ENCODE data around the gene FYCO1.

The FYCO1 gene

GRCh38 chr3:45984331-45985312 lies 11.0 kb downstream of the FYCO1 start:
- DNase-seq, result no peak

- DNase-seq, result no peak
Observed at GRCh38 chr3:45983770-45984169, 11.9 kb downstream of the FYCO1 start.

DNA sequence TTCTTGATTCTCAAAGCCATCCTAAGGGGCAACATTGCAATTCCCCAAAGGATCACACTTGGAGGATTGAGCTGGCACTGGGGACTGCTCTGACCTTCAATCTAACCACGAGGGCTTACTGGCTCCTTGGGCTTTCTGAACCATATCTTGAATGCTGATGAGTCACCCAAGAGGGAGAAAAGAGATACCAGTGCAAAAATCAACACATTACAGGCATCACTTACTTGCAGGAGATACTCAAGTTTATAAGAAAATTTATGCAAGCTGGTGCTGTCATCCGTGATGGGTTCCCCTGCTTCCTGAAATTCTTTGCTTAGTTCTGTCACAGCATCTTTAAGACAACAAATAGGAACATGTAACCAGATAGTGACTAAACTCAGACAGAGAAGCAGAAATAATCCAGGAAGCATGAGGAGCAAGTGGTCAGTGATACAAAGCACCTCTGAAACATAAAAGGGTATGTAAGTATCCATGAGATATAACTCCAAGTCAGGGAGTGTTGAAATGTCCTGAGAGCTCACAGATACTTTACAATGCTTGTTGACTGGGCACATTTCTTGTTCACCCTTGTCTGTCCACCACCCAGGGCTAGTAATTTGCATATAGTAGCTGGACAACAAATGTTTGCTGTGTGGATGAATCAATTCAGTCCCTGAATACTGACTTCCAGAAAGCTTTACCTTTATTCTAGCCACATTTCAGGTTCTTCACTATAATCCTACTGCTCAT lies 14.1 kb downstream of the FYCO1 start:
- DNase-seq, result no peak

DNA sequence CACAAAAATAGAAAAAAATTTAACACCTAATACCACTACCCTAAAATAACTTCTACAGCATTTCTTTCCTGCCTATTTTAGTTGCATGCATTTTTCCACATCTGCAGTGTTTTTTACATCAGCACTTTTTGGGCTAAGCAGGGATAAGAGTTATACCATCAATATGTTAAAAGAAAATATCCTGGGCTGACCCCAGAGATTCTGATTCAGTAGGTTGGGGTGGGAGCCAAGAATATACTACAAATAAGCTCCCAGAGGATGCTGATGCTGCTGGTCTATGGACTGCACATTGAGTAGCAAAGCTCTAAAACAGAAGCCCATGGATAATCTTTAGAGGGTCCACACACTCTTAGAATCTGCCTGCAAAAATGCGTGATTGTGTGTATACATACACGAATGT lies 14.8 kb downstream of the FYCO1 start:
- no peak for DNase-seq

GRCh38 chr3:45980229-45980813 lies 15.3 kb downstream of the FYCO1 start:
- DNase-seq, result no peak

- no peak for DNase-seq
Observed at GRCh38 chr3:45979378-45979777, 16.2 kb downstream of the FYCO1 start.

GRCh38 chr3:45978006-45978761 lies 17.4 kb downstream of the FYCO1 start:
- no peak for DNase-seq

DNA sequence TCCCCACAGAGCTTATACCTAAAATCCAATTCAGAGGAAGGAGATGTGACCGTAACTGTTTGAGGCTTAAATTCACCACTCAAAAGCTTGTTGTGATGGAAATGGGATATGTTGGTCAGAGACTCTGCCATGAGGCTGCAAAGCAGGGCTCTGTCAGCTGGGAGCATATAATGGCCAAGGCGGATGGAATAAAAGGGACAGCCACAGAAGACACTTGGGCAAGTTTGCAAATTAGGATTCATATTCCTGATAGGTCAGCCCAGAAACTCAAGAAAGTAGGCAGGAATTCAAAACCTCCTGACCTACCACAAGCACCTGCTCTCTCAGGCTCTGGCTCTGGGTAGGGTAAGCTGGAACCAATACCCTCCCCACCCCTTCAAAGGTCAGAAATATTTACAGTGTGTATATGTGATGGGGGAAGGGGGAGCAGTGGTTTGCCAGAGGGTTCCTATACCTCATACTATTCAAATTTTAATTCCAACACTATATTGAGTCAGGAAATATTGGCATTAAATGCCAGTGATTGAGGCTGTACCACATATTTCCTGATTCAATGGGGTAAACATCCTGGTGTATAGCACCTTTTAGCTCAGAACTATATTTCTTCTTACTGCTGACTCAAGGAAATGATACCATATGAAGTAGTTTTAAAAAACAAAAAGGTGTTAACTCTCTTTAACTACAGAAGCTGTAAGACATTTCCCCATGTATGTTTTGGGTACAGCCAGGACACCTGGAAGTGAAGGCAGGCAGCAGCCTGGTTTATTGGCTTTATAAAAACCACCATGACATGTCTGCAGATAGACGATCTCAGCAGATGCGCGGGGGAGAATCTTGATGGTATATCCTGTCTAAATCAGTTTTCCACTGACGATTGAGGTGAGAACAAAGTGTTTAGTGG lies 19.2 kb downstream of the FYCO1 start:
- DNase-seq, result no peak

GRCh38 chr3:45975686-45976085 lies 19.9 kb downstream of the FYCO1 start:
- DNase-seq, result no peak

- DNase-seq, result no peak
Observed at GRCh38 chr3:45974686-45975085, 20.9 kb downstream of the FYCO1 start.

DNA sequence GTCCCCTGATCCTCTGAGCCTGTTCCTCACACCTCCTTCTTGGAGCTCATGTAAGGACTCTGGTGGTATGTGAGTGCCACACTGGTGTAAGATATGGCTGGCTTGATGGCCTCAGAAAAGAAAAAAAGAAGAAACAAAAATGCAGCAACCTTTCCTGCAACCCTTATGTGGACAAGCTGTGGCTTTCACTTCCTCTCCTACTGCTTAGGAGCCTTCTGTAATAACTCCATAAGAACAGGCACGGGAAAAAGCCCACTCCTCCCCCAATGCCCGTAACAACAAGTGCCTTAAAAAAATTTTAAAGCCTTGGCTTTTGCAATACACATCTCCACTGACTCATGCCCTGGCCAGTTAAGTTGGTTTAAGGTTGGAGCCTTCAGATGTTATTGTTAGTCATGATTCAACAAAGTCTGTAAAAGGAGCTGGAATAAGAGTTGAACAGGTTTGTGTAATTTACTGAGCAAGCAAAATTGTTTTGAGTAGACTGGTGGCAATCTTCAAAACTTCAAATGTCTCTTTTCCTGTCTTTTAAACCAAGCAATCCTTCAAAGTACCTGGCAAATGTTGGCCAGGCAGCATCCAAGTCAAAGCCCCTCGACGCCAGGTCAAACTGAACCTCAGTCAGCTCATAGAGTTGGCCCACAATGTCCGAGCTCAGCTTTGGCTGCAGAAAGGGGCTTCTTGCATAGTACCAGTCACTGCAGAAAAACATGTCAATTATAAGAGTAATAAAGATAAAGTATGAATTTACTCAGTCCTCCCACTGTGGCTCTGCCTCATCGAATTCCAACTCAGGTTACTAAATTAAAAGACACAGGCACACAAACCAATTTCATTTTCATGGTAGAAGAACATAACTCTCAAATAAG lies 22.9 kb downstream of the FYCO1 start:
- peak in 1 of 51 donors; percentile 15 for DNase-seq

- DNase-seq, result no peak
Observed at GRCh38 chr3:45969953-45970352, 25.7 kb downstream of the FYCO1 start.

- no peak for DNase-seq
Observed at GRCh38 chr3:45969116-45969515, 26.5 kb downstream of the FYCO1 start.

GRCh38 chr3:45968706-45969105 lies 26.9 kb downstream of the FYCO1 start:
- DNase-seq, result no peak

DNA sequence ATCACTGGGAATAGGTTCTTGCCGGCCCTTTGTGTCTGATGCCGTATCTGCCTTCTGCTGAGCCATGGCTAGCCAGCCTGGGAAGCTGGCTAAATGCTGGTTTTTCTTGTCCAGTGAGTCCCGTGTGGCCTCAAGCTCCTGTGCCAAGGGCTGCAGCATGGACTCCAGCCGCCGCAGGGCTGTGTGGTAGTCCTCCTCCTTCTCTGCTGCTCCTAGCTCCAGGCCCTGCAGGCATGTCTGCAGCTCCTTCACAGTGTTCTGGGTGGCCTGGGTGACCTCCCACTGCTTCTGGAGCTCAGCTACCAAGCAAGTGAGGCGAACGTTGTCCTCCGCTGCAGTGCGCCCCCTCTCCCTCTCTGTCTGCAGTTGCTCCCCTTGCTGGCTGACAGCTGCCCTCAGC lies 27.5 kb downstream of the FYCO1 start:
- DNase-seq, result no peak

- peak in 7 of 51 donors; percentile 9 to 38 (median 12) for DNase-seq
Observed at GRCh38 chr3:45967724-45968123, 27.9 kb downstream of the FYCO1 start.

DNA sequence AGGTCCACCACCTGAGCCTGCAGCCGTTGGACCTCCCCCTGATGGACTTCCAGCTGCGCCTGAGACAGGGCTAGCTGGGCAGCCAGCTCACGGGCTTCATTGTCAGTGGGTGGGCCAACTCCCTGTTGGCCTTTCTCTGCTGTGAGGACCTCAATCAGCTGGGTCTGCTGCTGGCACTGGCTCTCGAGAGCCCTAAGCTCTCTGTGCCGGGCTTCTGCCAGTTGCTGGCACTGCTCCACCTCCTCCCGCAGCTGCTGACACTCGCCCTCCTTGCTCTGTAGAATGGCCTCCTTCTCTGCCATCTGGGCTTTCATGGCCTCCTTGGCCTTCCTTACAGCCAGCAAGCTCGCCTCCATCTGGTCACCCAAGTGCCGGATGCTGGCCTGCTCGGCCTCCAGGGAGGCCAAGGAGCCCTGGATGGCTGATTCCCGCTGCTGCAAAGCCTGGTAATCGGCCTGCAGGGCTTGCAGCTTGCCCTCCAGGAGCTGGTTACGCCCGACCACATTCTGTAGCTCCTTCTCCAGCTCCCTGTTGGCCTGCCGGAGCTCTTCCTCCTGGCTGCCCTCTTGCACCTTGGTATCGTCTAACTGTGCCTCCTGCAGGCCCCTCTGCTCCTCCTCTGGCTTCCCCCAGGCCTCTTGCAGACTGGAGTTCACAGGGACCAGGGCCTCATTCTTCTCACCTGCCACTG lies 28.5 kb downstream of the FYCO1 start:
- peak in 38 of 51 donors; percentile 11 to 77 (median 37) for DNase-seq

- no peak for DNase-seq
Observed at GRCh38 chr3:45966371-45966791, 29.2 kb downstream of the FYCO1 start.

GRCh38 chr3:45965653-45966052 lies 30.0 kb downstream of the FYCO1 start:
- DNase-seq, result no peak

Measured in hypothalamus (tissue), 51 donors.